ENCODE data around the gene MYO1H. TPM values are rescaled to one million over a fixed set of nuclear protein-coding genes. Genes with fewer than 3 reads are reported as not detected.

Gene MYO1H
- total RNA-seq, 2 experiments from 2014 or later, result not detected

- Mint-ChIP-seq H3K27ac (no peak overlapping the region), H3K27me3 (no peaks in the 10 kb centered on the region), H3K9me3 (no peaks in the 10 kb centered on the region), H3K4me1 (peaks cover 5% of the 10 kb centered on the region), H3K4me3 (no peak overlapping the region), H3K36me3 (peaks cover 28% of the 10 kb centered on the region)
- no peak for DNase-seq
These were observed 144.7 kb downstream of the MYO1H start for GRCh38 chr12:109492371-109492770.

GRCh38 chr12:109493090-109493489, 145.4 kb downstream of the MYO1H start:
- DNase-seq, result no peak
- Mint-ChIP-seq H3K36me3 (peaks cover 30% of the 10 kb centered on the region), H3K9me3 (no peaks in the 10 kb centered on the region), H3K4me1 (peaks cover 5% of the 10 kb centered on the region), H3K4me3 (no peak overlapping the region), H3K27ac (no peak overlapping the region), H3K27me3 (no peaks in the 10 kb centered on the region)

GRCh38 chr12:109493938-109494337, 146.2 kb downstream of the MYO1H start:
- Mint-ChIP-seq H3K36me3 (peaks cover 30% of the 10 kb centered on the region), H3K4me3 (no peak overlapping the region), H3K27me3 (no peaks in the 10 kb centered on the region), H3K9me3 (no peaks in the 10 kb centered on the region), H3K27ac (no peak overlapping the region), H3K4me1 (peaks cover 5% of the 10 kb centered on the region)
- no peak for DNase-seq

- H3K4me1 Mint-ChIP-seq, result peaks cover 5% of the 10 kb centered on the region
- no peak overlapping the region for H3K4me3 Mint-ChIP-seq
- H3K27me3 Mint-ChIP-seq, result no peaks in the 10 kb centered on the region
- H3K9me3 Mint-ChIP-seq, result no peaks in the 10 kb centered on the region
- DNase-seq, result no peak
- H3K27ac Mint-ChIP-seq, result no peak overlapping the region
- H3K36me3 Mint-ChIP-seq, result peaks cover 27% of the 10 kb centered on the region
These were observed 146.7 kb downstream of the MYO1H start for GRCh38 chr12:109494348-109494881.

GRCh38 chr12:109495012-109495411, 147.3 kb downstream of the MYO1H start:
- Mint-ChIP-seq H3K4me1 (peaks cover 5% of the 10 kb centered on the region), H3K27ac (no peak overlapping the region), H3K36me3 (peaks cover 27% of the 10 kb centered on the region), H3K9me3 (no peaks in the 10 kb centered on the region), H3K27me3 (no peaks in the 10 kb centered on the region), H3K4me3 (no peak overlapping the region)
- DNase-seq, result no peak

GRCh38 chr12:109496306-109496705, 148.6 kb downstream of the MYO1H start:
- Mint-ChIP-seq H3K4me1 (peaks cover 5% of the 10 kb centered on the region), H3K4me3 (no peak overlapping the region), H3K9me3 (no peaks in the 10 kb centered on the region), H3K36me3 (peaks cover 24% of the 10 kb centered on the region), H3K27ac (no peak overlapping the region), H3K27me3 (no peaks in the 10 kb centered on the region)
- no peak for DNase-seq

GRCh38 chr12:109497675-109498074, 150.0 kb downstream of the MYO1H start:
- Mint-ChIP-seq H3K4me3 (no peak overlapping the region), H3K4me1 (peaks cover 5% of the 10 kb centered on the region), H3K36me3 (peaks cover 24% of the 10 kb centered on the region), H3K27me3 (no peaks in the 10 kb centered on the region), H3K9me3 (no peaks in the 10 kb centered on the region), H3K27ac (no peak overlapping the region)
- DNase-seq, result no peak

Other genes with a start within 250 kb of the MYO1H start
- 1 to 10 TPM; 7.8 to 8.8 TPM for gene ACACB, start 231.3 kb upstream of the MYO1H start, total RNA-seq
- gene FOXN4, start 38.6 kb upstream of the MYO1H start, total RNA-seq, result not detected
- gene KCTD10, start 129.4 kb downstream of the MYO1H start, total RNA-seq, result 10 to 100 TPM; 47.6 to 48.9 TPM
- 10 to 100 TPM; 23.4 to 23.5 TPM for gene UBE3B, start 129.7 kb downstream of the MYO1H start, total RNA-seq
- 10 to 100 TPM; 58.3 to 62.8 TPM for gene MMAB, start 225.6 kb downstream of the MYO1H start, total RNA-seq
- 10 to 100 TPM; 17.9 to 20.5 TPM for gene MVK, start 225.9 kb downstream of the MYO1H start, total RNA-seq

Measured in activated naive CD8-positive, alpha-beta T cell treated with anti-CD3 and anti-CD28 coated beads for 36 hours (primary cell).